Fibroblast of mammary gland (primary cell): ENCODE data around the gene PLXNA2.

ENCODE experiments used
- DNase-seq: peaks from one replicate; pipeline ENCODE4 v3.0.0-alpha.2; 2010; ENCODE audit warnings: low read depth
- H3K4me3 ChIP-seq: 2 replicates; pipeline ENCODE4 v1.5.1; 2011; ENCODE audit warnings: low read depth, mild to moderate bottlenecking, low read length, moderate library complexity; ENCODE audit not compliant: control insufficient read depth
- CTCF ChIP-seq: conservative IDR thresholded peaks from 2 replicates; pipeline ENCODE4 v1.5.1; 2011; ENCODE audit warnings: low read depth, low read length, inconsistent platforms; ENCODE audit not compliant: control insufficient read depth, insufficient read depth

PLXNA2 gene

GRCh38 chr1:208256091-208256490 lies 11.9 kb upstream of the PLXNA2 start:
- TF ChIP-seq CTCF = no peak
- no peak for DNase-seq
- H3K4me3 ChIP-seq = no peak overlapping the region

- H3K4me3 ChIP-seq = no peak overlapping the region
- DNase-seq = peak; percentile 39
- no peak for TF ChIP-seq CTCF
Observed at GRCh38 chr1:208254862-208255261, 10.7 kb upstream of the PLXNA2 start.

- peak; percentile 41 for DNase-seq
- no peak for TF ChIP-seq CTCF
- H3K4me3 ChIP-seq = no peak overlapping the region
Observed at GRCh38 chr1:208254376-208254775, 10.2 kb upstream of the PLXNA2 start.

GRCh38 chr1:208252836-208253576 lies 8.8 kb upstream of the PLXNA2 start:
- no peak for DNase-seq
- no peak for TF ChIP-seq CTCF
- H3K4me3 ChIP-seq = no peak overlapping the region

- no peak overlapping the region for H3K4me3 ChIP-seq
- DNase-seq = no peak
- TF ChIP-seq CTCF = no peak
Observed at GRCh38 chr1:208251911-208252835, 8.0 kb upstream of the PLXNA2 start.

- no peak for TF ChIP-seq CTCF
- no peak for DNase-seq
- H3K4me3 ChIP-seq = no peak overlapping the region
Observed at GRCh38 chr1:208251015-208251414, 6.8 kb upstream of the PLXNA2 start.
